GM19455 (cell line): ENCODE data around the gene FTO.

Experiments
- ATAC-seq: cut with Tn5 transposase; IDR thresholded peaks from one replicate; pipeline ENCODE4 v1.9.1; 2021; ENCODE audit not compliant: unreplicated experiment

Gene FTO

GRCh38 chr16:53895433-53895832, 191.5 kb downstream of the FTO start:
- no peak for ATAC-seq

- no peak for ATAC-seq
These were observed 191.9 kb downstream of the FTO start for GRCh38 chr16:53895851-53896250.

GRCh38 chr16:53896722-53897121, 192.8 kb downstream of the FTO start:
- ATAC-seq, result no peak

- ATAC-seq, result no peak
These were observed 195.0 kb downstream of the FTO start for GRCh38 chr16:53898993-53899392.

- no peak for ATAC-seq
These were observed 195.5 kb downstream of the FTO start for GRCh38 chr16:53899431-53899830.

- no peak for ATAC-seq
These were observed 196.7 kb downstream of the FTO start for GRCh38 chr16:53900667-53901066.

- no peak for ATAC-seq
These were observed 197.5 kb downstream of the FTO start for GRCh38 chr16:53901408-53901807.

- ATAC-seq, result no peak
These were observed 200.6 kb downstream of the FTO start for GRCh38 chr16:53904533-53904932.

- no peak for ATAC-seq
These were observed 201.1 kb downstream of the FTO start for GRCh38 chr16:53905028-53905427.

- no peak for ATAC-seq
These were observed 204.8 kb downstream of the FTO start for GRCh38 chr16:53908731-53909130.

- ATAC-seq, result no peak
These were observed 207.0 kb downstream of the FTO start for GRCh38 chr16:53910990-53911389.

GRCh38 chr16:53911513-53911912, 207.6 kb downstream of the FTO start:
- no peak for ATAC-seq

GRCh38 chr16:53912155-53912554, 208.2 kb downstream of the FTO start:
- no peak for ATAC-seq

GRCh38 chr16:53913099-53913870, 209.3 kb downstream of the FTO start:
- no peak for ATAC-seq

GRCh38 chr16:53913920-53914319, 210.0 kb downstream of the FTO start:
- no peak for ATAC-seq

- ATAC-seq, result no peak
These were observed 210.8 kb downstream of the FTO start for GRCh38 chr16:53914736-53915135.

GRCh38 chr16:53915452-53916160, 211.7 kb downstream of the FTO start:
- no peak for ATAC-seq

- ATAC-seq, result no peak
These were observed 217.0 kb downstream of the FTO start for GRCh38 chr16:53920988-53921387.

GRCh38 chr16:53922067-53922806, 218.3 kb downstream of the FTO start:
- no peak for ATAC-seq

- ATAC-seq, result no peak
These were observed 219.0 kb downstream of the FTO start for GRCh38 chr16:53922807-53923571.
